SIG-M5 (cell line): ENCODE data around the gene CALD1.
"Not testable (repeated sequence)": the region's sequence is repeated elsewhere in the genome, so short reads cannot be mapped to it uniquely, and the experiment has no call there.

Experiments
- DNase-seq: peaks from one replicate; lab custom pipeline; 2025; lab: John Stamatoyannopoulos, UW

CALD1 gene

GRCh38 chr7:134954197-134955082 is 175.0 kb downstream of the CALD1 start:
- no peak for DNase-seq

- no peak for DNase-seq
Observed at GRCh38 chr7:134957005-134957404, 177.6 kb downstream of the CALD1 start.

GRCh38 chr7:134959810-134960209 is 180.4 kb downstream of the CALD1 start:
- DNase-seq: no peak

GRCh38 chr7:134962270-134962780 is 182.9 kb downstream of the CALD1 start:
- no peak for DNase-seq

- DNase-seq: no peak
Observed at GRCh38 chr7:134963036-134963435, 183.6 kb downstream of the CALD1 start.

- DNase-seq: no peak
Observed at GRCh38 chr7:134966691-134967090, 187.3 kb downstream of the CALD1 start.

- no peak for DNase-seq
Observed at GRCh38 chr7:134968110-134968509, 188.7 kb downstream of the CALD1 start.

GRCh38 chr7:134981645-134982044 is 202.2 kb downstream of the CALD1 start:
- not testable (repeated sequence) for DNase-seq

GRCh38 chr7:134985894-134986362 is 206.5 kb downstream of the CALD1 start:
- no peak for DNase-seq

GRCh38 chr7:134986363-134987251 is 207.2 kb downstream of the CALD1 start, which contains the start of gene AGBL3:
Gene AGBL3 (plus strand): TSS chr7:134986508. CDS start chr7:134987934, 1,426 bp downstream.
- DNase-seq: peak; percentile 42

- DNase-seq: no peak
Observed at GRCh38 chr7:134988161-134988560, 208.7 kb downstream of the CALD1 start.

- DNase-seq: no peak
Observed at GRCh38 chr7:134991469-134992339, 212.3 kb downstream of the CALD1 start.

- no peak for DNase-seq
Observed at GRCh38 chr7:134992626-134993179, 213.3 kb downstream of the CALD1 start.

GRCh38 chr7:134993877-134994456 is 214.5 kb downstream of the CALD1 start:
- no peak for DNase-seq

- no peak for DNase-seq
Observed at GRCh38 chr7:134995239-134996096, 216.0 kb downstream of the CALD1 start.

- no peak for DNase-seq
Observed at GRCh38 chr7:134996097-134996550, 216.7 kb downstream of the CALD1 start.

GRCh38 chr7:134997214-134997885 is 217.9 kb downstream of the CALD1 start:
- no peak for DNase-seq

- no peak for DNase-seq
Observed at GRCh38 chr7:134999136-134999535, 219.7 kb downstream of the CALD1 start.
